ENCODE results near the gene LATS2.

Gene LATS2

GRCh38 chr13:21046203-21046602 is 15.2 kb downstream of the LATS2 start:
- no peak for DNase-seq

DNA sequence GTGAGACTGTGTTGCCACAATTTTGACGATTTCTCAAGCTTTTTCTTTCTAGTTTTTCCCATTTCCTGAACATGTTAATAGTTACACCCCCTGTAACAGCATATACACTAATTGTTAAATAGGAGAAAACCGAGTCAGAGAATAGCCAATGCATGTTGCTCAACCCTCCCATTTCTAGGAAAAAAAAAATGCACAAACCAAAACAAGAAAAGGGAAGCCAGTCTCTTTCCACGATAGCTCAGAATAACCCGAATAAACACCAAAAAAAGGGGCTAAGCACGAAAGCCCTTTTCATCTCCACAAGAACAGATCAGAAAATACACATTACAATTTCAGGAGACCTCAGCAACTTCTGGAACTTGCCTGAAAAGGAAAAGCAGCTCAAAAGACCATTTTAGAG is 16.3 kb downstream of the LATS2 start:
- DNase-seq = no peak

DNA sequence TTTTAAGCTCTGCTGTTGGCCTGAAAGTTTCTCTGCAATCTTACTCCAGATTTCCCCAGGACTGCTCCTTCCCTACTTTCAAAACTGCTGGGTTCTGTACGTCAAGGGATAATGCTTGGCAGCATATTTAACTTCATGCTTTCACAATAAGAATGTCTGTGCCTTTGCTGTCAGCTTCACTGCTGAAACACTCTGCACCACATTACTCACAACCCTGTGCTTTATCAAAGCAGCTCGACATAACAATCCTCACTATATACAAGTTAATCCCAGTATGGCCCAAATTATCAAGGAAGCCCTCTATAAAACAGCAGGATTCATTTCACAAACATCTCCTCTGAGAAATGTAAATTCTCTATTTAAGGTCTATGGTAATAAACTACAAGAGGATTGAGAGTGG is 17.5 kb downstream of the LATS2 start:
- DNase-seq = no peak

DNA sequence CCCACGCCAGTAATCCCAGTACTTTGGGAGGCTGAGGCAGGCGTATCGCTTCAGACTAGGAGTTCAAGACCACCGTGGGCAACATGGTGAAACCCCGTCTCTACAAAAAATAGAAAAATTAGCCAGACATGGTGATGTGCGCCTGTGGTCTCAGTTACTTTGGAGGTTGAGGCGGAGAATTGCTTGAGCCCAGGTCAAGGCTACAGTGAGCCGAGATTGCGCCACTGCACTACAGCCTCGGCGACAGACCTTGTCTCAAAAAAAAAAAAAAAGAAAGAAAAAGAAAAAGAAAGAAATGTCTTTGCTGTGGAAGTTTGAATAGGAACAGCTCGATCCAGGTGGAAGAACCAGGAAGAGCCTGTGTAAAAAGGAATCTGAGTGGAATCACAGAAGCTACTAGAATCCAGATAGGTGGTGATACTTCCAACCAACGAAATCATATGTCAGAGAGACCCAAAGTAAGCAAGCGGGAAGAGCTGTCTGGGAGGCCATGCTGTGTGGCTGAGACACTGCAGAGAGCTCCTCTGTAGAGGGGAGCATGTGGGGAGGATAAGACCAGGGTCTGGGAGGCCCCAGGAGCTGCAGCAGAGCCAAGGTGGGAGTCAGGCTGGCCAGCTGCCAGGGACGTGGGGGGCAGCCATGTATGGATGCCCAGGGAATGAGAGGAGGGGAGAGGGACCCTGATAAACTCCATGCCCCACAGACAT is 21.1 kb downstream of the LATS2 start:
- no peak for DNase-seq

- no peak for DNase-seq
Measured at GRCh38 chr13:21039097-21039800, 22.1 kb downstream of the LATS2 start.

- no peak for DNase-seq
Measured at GRCh38 chr13:21037656-21038055, 23.7 kb downstream of the LATS2 start.

- DNase-seq = no peak
Measured at GRCh38 chr13:21035498-21035897, 25.9 kb downstream of the LATS2 start.

DNA sequence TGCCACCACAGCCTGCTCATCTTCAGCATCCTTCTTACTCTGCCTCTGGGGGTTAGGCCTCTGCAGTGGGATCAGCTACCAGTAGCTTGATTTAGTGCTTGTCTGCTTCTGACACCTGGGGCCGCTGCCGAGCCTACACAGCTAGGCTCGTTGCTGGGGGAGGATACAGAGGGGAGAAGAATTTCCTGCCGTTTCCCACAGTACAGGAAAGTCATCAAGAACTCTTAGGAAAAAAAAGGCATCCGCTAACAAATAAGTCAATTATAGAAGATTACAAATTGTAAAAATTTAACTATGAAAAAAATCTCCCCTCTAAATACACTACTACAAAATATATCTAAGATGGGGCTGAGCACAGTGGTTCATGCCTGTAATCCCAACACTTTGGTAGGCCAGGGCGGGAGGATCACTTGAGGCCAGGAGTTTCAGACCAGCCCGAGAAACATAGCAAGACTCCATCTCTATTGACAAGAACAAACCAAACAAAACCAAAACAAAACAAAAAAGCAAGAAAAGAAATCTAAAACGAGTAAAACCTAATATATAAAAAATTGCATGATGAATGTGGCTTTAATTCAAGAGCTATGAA is 26.7 kb downstream of the LATS2 start:
- no peak for DNase-seq

- no peak for DNase-seq
Measured at GRCh38 chr13:21033856-21034602, 27.4 kb downstream of the LATS2 start.

- no peak for DNase-seq
Measured at GRCh38 chr13:21033212-21033840, 28.1 kb downstream of the LATS2 start.

DNA sequence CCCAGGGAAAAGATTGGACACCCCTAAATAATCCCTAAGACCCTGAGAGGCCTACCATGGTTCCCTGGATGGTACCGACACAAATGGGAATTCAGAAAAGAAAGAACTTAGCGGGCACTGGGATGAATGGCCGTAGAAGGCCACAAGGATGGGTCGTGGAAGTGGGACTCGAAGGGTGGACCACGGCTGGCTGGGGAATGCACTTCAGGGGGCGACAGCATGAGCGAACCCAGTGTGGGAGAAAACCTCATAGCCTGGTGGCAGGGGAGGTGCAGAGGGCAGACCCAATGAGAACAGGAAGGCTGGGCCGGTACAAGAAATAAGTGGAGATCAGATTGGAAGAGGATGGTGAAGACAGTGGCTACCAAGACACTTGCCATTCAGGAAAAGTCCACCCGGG is 28.7 kb downstream of the LATS2 start:
- no peak for DNase-seq

DNA sequence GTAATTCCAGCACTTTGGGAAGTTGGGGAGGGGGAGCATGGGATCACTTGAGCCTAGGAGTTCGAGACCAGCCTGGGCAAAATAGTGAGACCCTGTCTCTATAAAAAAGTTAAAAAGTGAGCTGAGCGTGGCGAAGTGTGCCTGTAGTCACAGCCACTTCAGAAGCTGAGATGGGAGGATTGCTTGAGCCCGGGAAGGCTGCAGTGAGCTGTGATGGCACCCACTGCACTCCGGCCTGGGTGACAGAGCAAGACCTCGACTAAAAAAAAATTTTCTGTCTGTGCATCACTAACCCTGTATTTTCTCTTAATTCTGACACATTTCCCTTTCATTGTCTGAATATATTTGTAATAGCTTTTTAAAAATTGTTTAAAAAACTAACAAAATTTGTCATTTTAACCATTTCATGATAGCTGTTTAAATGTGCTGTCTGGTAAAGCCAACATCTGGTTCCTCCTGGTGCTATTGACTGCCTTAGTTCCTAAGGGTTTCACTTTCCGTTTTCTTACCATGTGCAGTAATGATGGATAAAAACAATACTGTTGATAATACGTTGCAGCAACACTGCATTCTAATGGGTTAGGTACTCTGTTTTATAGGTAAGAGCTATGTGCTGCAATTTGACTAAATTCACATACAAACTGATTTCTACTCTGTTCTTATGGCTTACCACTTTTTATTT is 29.7 kb downstream of the LATS2 start:
- DNase-seq = no peak

DNA sequence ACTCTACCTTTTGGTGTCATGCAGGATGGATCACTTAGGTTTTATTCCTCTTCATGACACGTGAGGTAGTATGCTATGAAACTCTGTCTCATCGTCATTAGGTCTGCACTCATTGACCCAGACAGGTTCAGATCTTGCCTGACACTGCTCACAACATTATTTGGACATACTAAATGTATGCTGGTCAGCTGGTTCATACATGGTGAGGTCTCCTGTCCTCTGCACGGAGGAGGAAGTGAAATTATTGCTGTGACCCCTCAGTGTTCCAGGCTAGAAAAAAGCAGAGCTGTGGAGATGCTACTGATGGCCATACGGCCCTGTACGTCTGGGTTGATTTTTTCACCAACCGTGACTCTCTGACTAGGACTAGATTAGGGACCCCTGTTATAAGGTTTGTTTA is 35.8 kb downstream of the LATS2 start:
- DNase-seq = no peak

- no peak for DNase-seq
Measured at GRCh38 chr13:21022056-21022979, 39.1 kb downstream of the LATS2 start.

DNA sequence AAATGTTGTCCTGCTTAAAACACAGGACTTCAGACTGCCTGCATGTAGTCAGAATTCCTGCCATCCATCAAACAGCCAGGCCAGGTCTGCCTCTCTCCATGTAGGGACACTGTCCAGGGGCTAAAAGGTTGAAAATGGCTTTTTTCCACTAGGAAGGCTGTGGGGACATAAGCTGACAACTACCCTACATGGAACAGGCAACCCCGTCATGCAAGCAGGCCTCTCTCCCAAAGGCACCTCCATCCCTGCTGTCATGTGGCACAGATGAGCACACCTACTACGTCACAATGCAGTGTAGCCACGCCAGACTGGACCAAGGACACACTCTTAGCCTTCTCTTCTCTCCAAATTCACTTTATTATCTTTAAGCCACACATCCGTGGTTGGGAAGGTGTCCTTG is 40.8 kb downstream of the LATS2 start:
- DNase-seq = no peak

DNA sequence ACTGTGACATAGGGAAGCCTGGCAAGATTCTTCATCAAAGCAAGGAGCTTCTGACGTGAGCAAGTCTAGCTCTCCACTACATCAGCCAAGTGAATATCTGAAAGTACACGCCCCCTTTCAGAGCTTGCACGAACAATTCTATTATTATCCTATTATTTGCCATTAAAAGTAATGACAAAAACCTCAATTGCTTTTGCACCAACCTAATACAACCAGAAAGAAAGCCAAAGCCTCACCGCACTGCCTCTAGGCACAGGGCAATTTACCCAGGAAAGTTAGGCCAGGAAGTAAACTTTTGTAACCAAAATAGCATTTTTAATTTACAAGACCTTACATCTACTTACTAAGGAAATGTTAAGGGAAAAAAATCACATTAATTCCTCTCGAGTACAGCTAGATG is 41.2 kb downstream of the LATS2 start:
- DNase-seq = no peak

GRCh38 chr13:21018220-21018619 is 43.2 kb downstream of the LATS2 start:
- no peak for DNase-seq

- no peak for DNase-seq
Measured at GRCh38 chr13:21016487-21016886, 44.9 kb downstream of the LATS2 start.

DNA sequence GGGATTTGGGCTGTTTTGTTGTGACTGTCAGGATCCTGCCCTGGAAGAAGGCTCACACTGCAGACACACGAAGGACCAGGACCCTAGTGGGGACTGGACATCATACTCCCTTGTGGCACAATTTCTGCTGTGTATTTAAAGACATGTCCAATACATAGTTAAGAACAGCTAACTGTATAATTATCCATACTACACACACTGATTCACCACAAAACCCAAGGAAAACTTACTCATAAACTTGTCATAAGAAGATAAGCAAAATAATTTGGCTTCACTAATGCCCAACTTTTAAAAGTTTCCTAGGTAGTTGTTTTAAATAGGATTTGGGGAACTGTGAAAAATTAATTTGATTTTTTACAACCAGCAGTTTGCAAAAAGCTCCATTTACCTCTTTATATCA is 46.1 kb downstream of the LATS2 start:
- no peak for DNase-seq

- DNase-seq = no peak
Measured at GRCh38 chr13:21014502-21015170, 46.8 kb downstream of the LATS2 start.

GRCh38 chr13:21014139-21014501 is 47.3 kb downstream of the LATS2 start:
- DNase-seq = no peak
